Activated T-cell treated with anti-CD3 and anti-CD28 coated beads, Interleukin-2, amount 50 U/mL, for 48 hours (primary cell): ENCODE data around the gene ICAM1.

Experiments used
- DNase-seq, 2 experiments: peaks; one replicate each; pipeline ENCODE4 v3.0.0-alpha.2; 2020

Gene ICAM1

GRCh38 chr19:10243606-10244005, 27.3 kb upstream of the ICAM1 start:
- DNase-seq: no peak

GRCh38 chr19:10245189-10245939, 25.6 kb upstream of the ICAM1 start:
- DNase-seq: no peak

DNA sequence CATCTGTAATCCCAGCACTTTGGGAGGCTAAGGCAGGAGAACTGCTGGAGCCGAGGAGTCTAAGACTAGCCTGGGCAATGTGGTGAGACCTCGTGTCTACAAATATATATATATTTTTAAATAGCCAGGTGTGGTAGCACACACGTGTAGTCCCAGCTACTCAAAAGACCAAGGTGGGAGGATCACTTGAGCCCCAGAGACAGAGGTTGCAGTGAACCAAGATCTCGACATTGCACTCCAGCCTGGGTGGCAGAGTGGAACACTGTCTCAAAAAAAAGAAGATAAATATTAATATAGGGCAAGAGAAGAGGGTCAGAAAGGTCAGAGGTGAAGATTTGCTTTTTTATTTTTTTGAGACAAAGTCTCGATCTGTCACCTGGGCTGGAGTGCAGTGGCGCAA, 24.4 kb upstream of the ICAM1 start:
- DNase-seq: no peak

GRCh38 chr19:10251792-10252694, 18.9 kb upstream of the ICAM1 start, which contains the start of gene MRPL4:
MRPL4 (plus strand) TSS chr19:10252214; CDS start chr19:10252254, 40 bp downstream.
- peak; percentile 96 to 97 for DNase-seq

GRCh38 chr19:10252707-10253106, 18.2 kb upstream of the ICAM1 start:
- no peak for DNase-seq

GRCh38 chr19:10254244-10254643, 16.7 kb upstream of the ICAM1 start:
- DNase-seq: no peak

GRCh38 chr19:10255358-10255757, 15.6 kb upstream of the ICAM1 start:
- DNase-seq: no peak

DNA sequence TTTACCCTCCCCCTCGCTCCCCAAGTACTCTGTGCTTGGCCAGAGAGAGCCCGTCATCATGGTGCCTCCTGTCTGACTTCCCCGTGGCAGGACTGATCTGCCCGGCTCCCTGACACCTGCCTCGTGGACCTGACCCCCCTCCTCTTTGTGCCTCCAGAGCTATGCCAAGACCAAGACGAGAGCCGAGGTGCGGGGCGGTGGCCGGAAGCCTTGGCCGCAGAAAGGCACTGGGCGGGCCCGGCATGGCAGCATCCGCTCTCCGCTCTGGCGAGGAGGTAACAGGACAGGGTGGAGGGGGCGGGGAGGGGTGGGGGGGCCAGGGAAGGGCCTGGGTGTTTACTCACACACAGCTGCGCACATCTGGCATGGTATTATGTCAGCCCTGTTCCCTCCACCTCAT, 14.4 kb upstream of the ICAM1 start:
- no peak for DNase-seq

- DNase-seq: no peak
These were observed 13.8 kb upstream of the ICAM1 start for GRCh38 chr19:10256970-10257615.

DNA sequence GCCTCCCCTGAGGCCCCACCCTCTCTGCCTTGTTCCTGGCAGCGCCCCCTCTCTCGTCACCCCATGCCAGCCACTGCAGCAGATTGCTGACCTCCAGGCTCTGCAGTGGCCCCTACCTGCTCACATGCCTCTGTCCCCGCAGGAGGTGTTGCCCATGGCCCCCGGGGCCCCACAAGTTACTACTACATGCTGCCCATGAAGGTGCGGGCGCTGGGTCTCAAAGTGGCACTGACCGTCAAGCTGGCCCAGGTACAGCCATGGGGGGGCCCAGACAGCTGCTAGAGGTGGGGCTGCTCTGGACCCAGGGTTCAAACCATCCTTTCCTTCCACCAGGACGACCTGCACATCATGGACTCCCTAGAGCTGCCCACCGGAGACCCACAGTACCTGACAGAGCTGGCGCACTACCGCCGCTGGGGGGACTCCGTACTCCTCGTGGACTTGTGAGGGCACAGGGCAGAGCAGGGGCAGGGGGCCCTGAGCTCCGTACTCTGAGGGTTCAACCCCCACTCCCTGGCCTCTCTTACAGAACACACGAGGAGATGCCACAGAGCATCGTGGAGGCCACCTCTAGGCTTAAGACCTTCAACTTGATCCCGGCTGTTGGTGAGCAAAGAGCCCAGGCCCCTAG, 12.7 kb upstream of the ICAM1 start:
- no peak for DNase-seq

GRCh38 chr19:10259162-10259905, 11.6 kb upstream of the ICAM1 start:
- peak; percentile 96 to 97 for DNase-seq

- peak; percentile 81 to 84 for DNase-seq
These were observed 10.8 kb upstream of the ICAM1 start for GRCh38 chr19:10260141-10260584.

- no peak for DNase-seq
These were observed 8.1 kb upstream of the ICAM1 start for GRCh38 chr19:10262771-10263170.

DNA sequence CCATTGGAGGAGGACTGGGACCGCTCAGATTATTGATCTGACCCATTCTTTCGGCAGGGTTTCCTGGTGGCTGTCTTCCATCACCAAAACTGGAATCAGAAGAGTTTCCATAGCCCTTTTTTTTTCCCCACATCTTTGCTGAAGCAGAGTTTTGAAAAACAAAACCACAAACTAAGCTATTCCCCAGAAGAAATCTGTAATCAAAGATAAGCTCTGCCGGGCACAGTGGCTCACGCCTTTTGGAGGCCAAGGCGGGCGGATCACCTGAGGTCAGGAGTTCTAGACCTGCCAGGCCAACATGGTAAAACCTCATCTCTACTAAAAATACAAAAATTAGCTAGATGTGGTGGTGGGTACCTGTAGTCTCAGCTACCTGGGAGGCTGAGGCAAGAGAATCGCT, 4.2 kb upstream of the ICAM1 start:
- no peak for DNase-seq

- DNase-seq: no peak
These were observed 2.8 kb upstream of the ICAM1 start for GRCh38 chr19:10268071-10268470.

GRCh38 chr19:10269333-10270179, 1.4 kb upstream of the ICAM1 start:
- peak; percentile 95 to 96 for DNase-seq

GRCh38 chr19:10270180-10270615, 722 bp upstream of the ICAM1 start:
- DNase-seq: peak; percentile 86 to 90

GRCh38 chr19:10271543-10272086, 695 bp downstream of the ICAM1 start:
- DNase-seq: peak in 1 of 2 experiments; percentile 58

DNA sequence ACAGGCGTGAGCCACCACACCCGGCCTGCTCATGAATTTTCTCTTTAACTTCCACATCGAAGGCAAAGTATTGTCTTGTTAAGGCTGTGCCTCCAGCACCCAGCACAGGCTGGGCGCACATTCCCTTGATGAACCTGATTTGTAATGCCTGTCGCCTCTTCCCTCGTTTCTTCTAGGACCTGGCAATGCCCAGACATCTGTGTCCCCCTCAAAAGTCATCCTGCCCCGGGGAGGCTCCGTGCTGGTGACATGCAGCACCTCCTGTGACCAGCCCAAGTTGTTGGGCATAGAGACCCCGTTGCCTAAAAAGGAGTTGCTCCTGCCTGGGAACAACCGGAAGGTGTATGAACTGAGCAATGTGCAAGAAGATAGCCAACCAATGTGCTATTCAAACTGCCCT, 3.7 kb downstream of the ICAM1 start:
- DNase-seq: no peak

DNA sequence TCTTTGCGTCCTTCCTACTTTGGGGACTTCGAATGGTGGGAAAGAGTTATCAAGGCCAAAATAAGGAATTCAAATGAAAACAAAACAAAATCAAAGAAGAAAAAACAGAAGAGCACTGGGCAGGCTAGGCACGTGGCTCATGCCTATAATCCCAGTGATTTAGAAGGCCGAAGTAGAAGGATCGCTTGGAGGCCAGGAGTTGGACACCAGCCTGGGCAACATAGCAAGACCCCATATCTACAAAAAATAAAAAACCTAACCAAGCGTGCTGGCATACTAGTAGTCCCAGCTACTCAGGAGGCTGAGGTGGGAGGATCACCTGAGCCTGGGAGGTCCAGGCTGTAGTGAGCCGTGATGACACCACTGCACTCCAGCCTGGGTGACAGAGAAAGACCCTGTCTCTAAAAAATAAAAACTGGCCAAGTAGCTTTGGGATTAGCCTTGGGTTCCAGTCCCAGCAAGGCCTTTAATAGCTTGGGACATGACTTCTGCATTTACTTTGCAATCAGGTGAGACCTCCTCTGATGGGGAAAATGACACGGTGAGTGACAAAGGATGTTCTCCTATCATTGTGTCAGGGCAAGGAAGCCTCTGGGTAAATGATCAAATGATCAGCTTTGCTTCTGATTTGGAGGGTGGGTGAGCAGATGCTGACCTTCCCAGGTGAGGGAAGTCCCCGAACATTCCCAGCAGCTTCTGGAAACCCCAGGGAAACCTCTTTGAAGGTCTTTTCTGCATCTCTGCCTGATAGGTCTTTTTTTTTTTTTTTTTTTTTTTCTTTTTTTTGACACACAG, 7.1 kb downstream of the ICAM1 start:
- DNase-seq: no peak
